GM12878 (cell line): ENCODE data around the gene C3orf70. TPM values are rescaled to one million over a fixed set of nuclear protein-coding genes. Genes with fewer than 3 reads are reported as not detected.

Experiments
- ATAC-seq: fragments of 200-7000 bp; cut with Tn5 transposase; 3 replicates; pipeline ENCODE4 v1.9.1; 2020; ENCODE audit warnings: mild to moderate bottlenecking, moderate library complexity
- BruUV-seq: library from RNA; stranded (reverse); fragments of 400-500 nt; replicated peaks from 2 replicates; lab custom pipeline; 2021; lab: Mats Ljungman, UMichigan
- CTCF ChIA-PET: fragments of 300-600 bp; sonication (Branson Sonifier 250); formaldehyde crosslinking; extraction: SDS; loops from one replicate; lab custom pipeline; 2021; ENCODE audit warnings: inconsistent platforms; lab: Yijun Ruan, JAX
- POLR2A ChIA-PET: fragments of 350-600 bp; formaldehyde crosslinking; extraction: SDS; loops from one replicate; lab custom pipeline; 2021; ENCODE audit warnings: inconsistent platforms; lab: Charles Lee
- RAD21 ChIA-PET: fragments of 300-600 bp; sonication (Branson Sonifier 250); formaldehyde crosslinking; loops from one replicate; lab custom pipeline; 2023; ENCODE audit warnings: antibody characterized with exemption; ENCODE audit not compliant: unreplicated experiment; lab: Charles Lee
- SMC1A ChIA-PET: fragments of 300-600 bp; sonication (Branson Sonifier 250); formaldehyde crosslinking; loops from one replicate; lab custom pipeline; 2023; ENCODE audit not compliant: unreplicated experiment, uncharacterized antibody; lab: Charles Lee
- DNase-seq: peaks from one replicate; pipeline ENCODE4 v3.0.0-alpha.2; 2011; ENCODE audit warnings: low read depth, low spot score
- FAIRE-seq: peaks from 3 replicates; lab custom pipeline; 2011; peaks lifted over from hg19 to GRCh38; lab: Jason Lieb, UNC
- H2AFZ ChIP-seq: 2 replicates; pipeline ENCODE4 v1.6.0; 2011; ENCODE audit warnings: low read depth, low read length, control low read depth; ENCODE audit not compliant: control insufficient read depth
- H3K27ac ChIP-seq: 2 replicates; pipeline ENCODE4 v1.5.1; 2011; ENCODE audit warnings: control low read depth; ENCODE audit not compliant: control insufficient read depth, insufficient read depth
- H3K27me3 ChIP-seq, 2 experiments: replicated peaks in 1 of 2; 2 replicates each; pipeline versions ENCODE4 v1.6.0 to v1.6.1; 2011; ENCODE audit warnings: low read length in 1 of 2; ENCODE audit not compliant: control insufficient read depth in 2 of 2, insufficient read depth in 2 of 2
- H3K36me3 ChIP-seq, 2 experiments: 2 replicates each; pipeline ENCODE4 v1.5.1; 2011; ENCODE audit warnings: low read length in 1 of 2; ENCODE audit not compliant: control insufficient read depth in 2 of 2, insufficient read depth in 2 of 2
- H3K4me1 ChIP-seq: 2 replicates; pipeline ENCODE4 v1.6.1; 2011; ENCODE audit warnings: mild to moderate bottlenecking, low read length, moderate library complexity, mixed read lengths; ENCODE audit not compliant: control insufficient read depth, insufficient read depth
- H3K4me2 ChIP-seq: 2 replicates; pipeline ENCODE4 v1.6.0; 2011; ENCODE audit warnings: control low read depth; ENCODE audit not compliant: control insufficient read depth, insufficient read depth
- H3K4me3 ChIP-seq: fragments of 200-600 bp; sonication (generic); 2 replicates; pipeline ENCODE4 v1.5.1; 2016
- H3K79me2 ChIP-seq: 2 replicates; pipeline ENCODE4 v1.6.0; 2011; ENCODE audit warnings: low read length; ENCODE audit not compliant: control insufficient read depth, insufficient read depth
- H3K9ac ChIP-seq: 2 replicates; pipeline ENCODE4 v1.8.0; 2011; ENCODE audit warnings: low read length, control low read depth, mixed read lengths; ENCODE audit not compliant: control insufficient read depth, insufficient read depth
- H3K9me3 ChIP-seq: replicated peaks from 3 replicates; pipeline ENCODE4 v1.5.1; 2011; ENCODE audit warnings: mild to moderate bottlenecking, low read length; ENCODE audit not compliant: control insufficient read depth, insufficient read depth
- H4K20me1 ChIP-seq: 2 replicates; pipeline ENCODE4 v1.6.0; 2011; ENCODE audit not compliant: control insufficient read depth, insufficient read depth
- ASH2L ChIP-seq: fragments of 300-600, 200-600 bp; sonication (generic); IDR thresholded peaks from 2 replicates; pipeline ENCODE4 v1.6.1; 2017; ENCODE audit warnings: low read depth, mild to moderate bottlenecking, borderline replicate concordance
- CBX5 ChIP-seq: sonication (generic); IDR thresholded peaks from 2 replicates; pipeline ENCODE4 v1.6.1; 2016; ENCODE audit warnings: low read depth, moderate library complexity, mild to moderate bottlenecking, inconsistent platforms
- CHD1 ChIP-seq: IDR thresholded peaks from 2 replicates; pipeline ENCODE4 v1.6.1; 2012; ENCODE audit warnings: low read depth, low read length, improper control_type of control experiment
- CHD4 ChIP-seq: fragments of 200-600 bp; sonication (generic); IDR thresholded peaks from 2 replicates; pipeline ENCODE4 v1.6.1; 2016; ENCODE audit warnings: mild to moderate bottlenecking
- EED ChIP-seq: sonication (generic); IDR thresholded peaks from 2 replicates; pipeline ENCODE4 v1.6.1; 2016; ENCODE audit warnings: antibody characterized with exemption, low read depth
- HCFC1 ChIP-seq: fragments of 150-350 bp; IDR thresholded peaks from 2 replicates; pipeline ENCODE4 v1.6.1; 2014; ENCODE audit warnings: low read length
- HDAC6 ChIP-seq: fragments of 200-600 bp; sonication (generic); IDR thresholded peaks from one replicate; pipeline ENCODE4 v1.8.0; 2017; ENCODE audit warnings: antibody characterized with exemption; ENCODE audit not compliant: unreplicated experiment
- IKZF2 ChIP-seq, 2 experiments: fragments of 450-650 bp; IDR thresholded peaks; 2 replicates each; pipeline ENCODE4 v1.6.1; 2017; ENCODE audit warnings: mild to moderate bottlenecking in 2 of 2, moderate library complexity in 2 of 2
- JUNB ChIP-seq: IDR thresholded peaks from 2 replicates; pipeline ENCODE4 v1.6.1; 2016; ENCODE audit warnings: antibody characterized with exemption, mild to moderate bottlenecking
- POLR2AphosphoS2 ChIP-seq: IDR thresholded peaks from 2 replicates; pipeline ENCODE4 v1.6.1; 2011; ENCODE audit warnings: low read depth, mild to moderate bottlenecking, low read length, improper control_type of control experiment, moderate library complexity
- RAD21 ChIP-seq: IDR thresholded peaks from 2 replicates; pipeline ENCODE4 v1.6.1; 2011; ENCODE audit warnings: mild to moderate bottlenecking, low read depth, low read length, moderate library complexity; ENCODE audit not compliant: insufficient read depth
- RUNX3 ChIP-seq: IDR thresholded peaks from 2 replicates; pipeline ENCODE4 v1.6.1; 2012; ENCODE audit warnings: low read length, inconsistent platforms
- SMAD1 ChIP-seq: fragments of 450-650 bp; IDR thresholded peaks from 2 replicates; pipeline ENCODE4 v1.6.1; 2018; ENCODE audit warnings: mild to moderate bottlenecking, low read depth; ENCODE audit not compliant: partially characterized antibody
- SMARCA5 ChIP-seq: fragments of 450-650 bp; IDR thresholded peaks from 2 replicates; pipeline ENCODE4 v1.6.1; 2017; ENCODE audit warnings: mild to moderate bottlenecking
- SMC3 ChIP-seq: IDR thresholded peaks from 2 replicates; pipeline ENCODE4 v1.6.1; 2011; ENCODE audit warnings: low read length, improper control_type of control experiment, borderline replicate concordance
- TBL1XR1 ChIP-seq: IDR thresholded peaks from 2 replicates; pipeline ENCODE4 v1.6.1; 2012; ENCODE audit warnings: low read depth, low read length, improper control_type of control experiment
- TCF12 ChIP-seq: IDR thresholded peaks from 2 replicates; pipeline ENCODE4 v1.6.1; 2011; ENCODE audit warnings: low read depth, mild to moderate bottlenecking, low read length
- ZNF24 ChIP-seq: fragments of 450-650 bp; IDR thresholded peaks from 2 replicates; pipeline ENCODE4 v1.6.1; 2017; ENCODE audit warnings: antibody characterized with exemption, mild to moderate bottlenecking
- ZNF274 ChIP-seq: IDR thresholded peaks from one replicate; pipeline ENCODE4 v1.8.0; 2011; ENCODE audit not compliant: insufficient read length, insufficient read depth
- WGBS: methylation state at CpG from one replicate; pipeline ENCODE4 v1.1.6; 2016; ENCODE audit warnings: low lambda C conversion rate; ENCODE audit not compliant: insufficient replicate concordance, insufficient coverage; ENCODE audit errors: missing lambda C conversion rate; 5-methylcytosine and 5-hydroxymethylcytosine counted together
- in situ Hi-C: fragments of 300-500 bp; cut with MboI; formaldehyde crosslinking; loops from 9 replicates; pipeline ENCODE4 v1.14.3; 2018; ENCODE audit warnings: mixed read lengths
- intact Hi-C: fragments of 100-400 bp; cut with micrococcal nuclease; formaldehyde crosslinking; loops from one replicate; pipeline ENCODE4 v1.14.2; 2022; ENCODE audit not compliant: unreplicated experiment
- polyA plus RNA-seq, 11 experiments: library from polyadenylated mRNA; depleted of rRNA in 4 of 11; unstranded in 6 of 11; stranded (reverse) in 5 of 11; fragments of >200 nt; fragmentation: Nextera tagmentation in 4 of 11; fragmentation: Illumina TruSeq in 1 of 11; extraction: Ambion mirVana in 4 of 11; extraction: Trizol in 1 of 11; gene quantifications; 1 replicate in 1 of 11; 2 replicates in 10 of 11; pipeline versions ENCODE4 v1.2.1 to v1.2.3, GENCODE V29; 2011 to 2016; ENCODE audit warnings: inconsistent platforms in 2 of 11, missing spikeins in 2 of 11, low read depth in 1 of 11
- total RNA-seq, 4 experiments: library from RNA; depleted of rRNA in 3 of 4; stranded (reverse); fragments of >200 nt in 3 of 4; fragmentation: Illumina TruSeq in 1 of 4; extraction: Trizol in 1 of 4; gene quantifications; 2 replicates each; pipeline versions ENCODE4 v1.2.1 to v1.2.3, GENCODE V29; 2013 to 2021
- TF ChIP-seq, protein P1 (sequence below): IDR thresholded peaks from 2 replicates; pipeline ENCODE4 v1.6.1; 2011; ENCODE audit warnings: low read depth, mild to moderate bottlenecking, low read length, moderate library complexity, borderline replicate concordance; ENCODE audit errors: extremely low read depth

C3orf70 gene
- total and polyA plus RNA-seq, 10 of the 15 experiments (the other 5 are each of a cell fraction or from before 2014, with no cell fraction given) = 0.03 to 0.04 TPM; not detected in 8

GRCh38 chr3:185057829-185058228 is 95.0 kb downstream of the C3orf70 start:
- ChIA-PET SMC1A (no interaction called here), POLR2A (no interaction called here), RAD21 (no interaction called here), CTCF (interaction anchor here (1.1 kb wide), 1 partner anchor 63 kb away, joined by 3 read pairs; no protein-coding TSS in a partner anchor)
- H3K4me3 ChIP-seq = no peak overlapping the region
- H3K9ac ChIP-seq = no peak overlapping the region
- intact Hi-C loops = no loop called here
- ATAC-seq (no peak), DNase-seq (no peak), FAIRE-seq (no peak)
- H3K4me1 ChIP-seq = no peaks in the 10 kb centered on the region
- in situ Hi-C loops = no loop called here
- peaks cover 3% of the 10 kb centered on the region; the same call in 1 of the 3 replicates for H3K9me3 ChIP-seq
- H3K79me2 ChIP-seq = no peaks in the 10 kb centered on the region
- H3K27ac ChIP-seq = no peak overlapping the region
- 100% methylated on average over 1 of the region's 1 CpG for WGBS
- no peaks in the 10 kb centered on the region for H3K36me3 ChIP-seq
- TF ChIP-seq, protein P1, sequence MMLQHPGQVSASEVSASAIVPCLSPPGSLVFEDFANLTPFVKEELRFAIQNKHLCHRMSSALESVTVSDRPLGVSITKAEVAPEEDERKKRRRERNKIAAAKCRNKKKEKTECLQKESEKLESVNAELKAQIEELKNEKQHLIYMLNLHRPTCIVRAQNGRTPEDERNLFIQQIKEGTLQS = no peak
- no peak for TF ChIP-seq EED
- no peak for TF ChIP-seq ASH2L
- TF ChIP-seq TBL1XR1 = no peak
- no peak for TF ChIP-seq JUNB
- TF ChIP-seq SMAD1 = no peak
- TF ChIP-seq POLR2AphosphoS2 = no peak
- no peak for TF ChIP-seq CHD4
- TF ChIP-seq RUNX3 = no peak
- TF ChIP-seq SMARCA5 = no peak
- TF ChIP-seq CHD1 = no peak
- no peak for TF ChIP-seq HCFC1
- TF ChIP-seq RAD21 = no peak
- no peak for TF ChIP-seq IKZF2 (IDR thresholded peaks at IDR 0.05)
- no peak for TF ChIP-seq ZNF274
- TF ChIP-seq HDAC6 = no peak
- no peak for TF ChIP-seq ZNF24
- no peak for TF ChIP-seq SMC3
- TF ChIP-seq TCF12 = no peak
- no peak for TF ChIP-seq CBX5
- no peaks in the 10 kb centered on the region for H4K20me1 ChIP-seq
- no peak overlapping the region for H2AFZ ChIP-seq
- BruUV-seq = no TSS peak
- no peak overlapping the region for H3K4me2 ChIP-seq
- H3K27me3 ChIP-seq = no peaks in the 10 kb centered on the region
